Osteocyte (in vitro differentiated cells): ENCODE results near the gene CIB4. TPM values are rescaled to one million over a fixed set of nuclear protein-coding genes. Genes with fewer than 3 reads are reported as not detected.

Experiments
- DNase-seq: peaks from one replicate; pipeline ENCODE4 v3.0.0; 2021; ENCODE audit warnings: mixed read lengths; ENCODE audit not compliant: unreplicated experiment; ENCODE audit errors: extremely low spot score
- H3K27ac Mint-ChIP-seq: one replicate; pipeline ENCODE4 v1.8.0; 2021; ENCODE audit warnings: mild to moderate bottlenecking, mixed read lengths; ENCODE audit not compliant: unreplicated experiment
- H3K27me3 Mint-ChIP-seq: one replicate; pipeline ENCODE4 v1.8.0; 2021; ENCODE audit warnings: mixed read lengths; ENCODE audit not compliant: unreplicated experiment
- H3K36me3 Mint-ChIP-seq: one replicate; pipeline ENCODE4 v1.8.0; 2021; ENCODE audit warnings: mixed read lengths; ENCODE audit not compliant: unreplicated experiment
- H3K4me1 Mint-ChIP-seq: one replicate; pipeline ENCODE4 v1.8.0; 2021; ENCODE audit warnings: mixed read lengths; ENCODE audit not compliant: unreplicated experiment
- H3K4me3 Mint-ChIP-seq: one replicate; pipeline ENCODE4 v1.8.0; 2021; ENCODE audit warnings: mild to moderate bottlenecking, moderate library complexity, mixed read lengths; ENCODE audit not compliant: unreplicated experiment
- H3K9me3 Mint-ChIP-seq: one replicate; pipeline ENCODE4 v1.8.0; 2021; ENCODE audit warnings: mixed read lengths; ENCODE audit not compliant: unreplicated experiment
- CTCF ChIP-seq: fragments of 200-600 bp; sonication (generic); IDR thresholded peaks from 2 replicates; pipeline ENCODE4 v1.5.0; 2021; ENCODE audit warnings: antibody characterized with exemption, mild to moderate bottlenecking, moderate library complexity
- total RNA-seq: library from RNA; stranded (reverse); gene quantifications from 2 replicates; pipeline ENCODE4 v1.2.1, GENCODE V29; 2021

Gene CIB4
- total RNA-seq, 1 donor from 2014 or later = not detected

DNA sequence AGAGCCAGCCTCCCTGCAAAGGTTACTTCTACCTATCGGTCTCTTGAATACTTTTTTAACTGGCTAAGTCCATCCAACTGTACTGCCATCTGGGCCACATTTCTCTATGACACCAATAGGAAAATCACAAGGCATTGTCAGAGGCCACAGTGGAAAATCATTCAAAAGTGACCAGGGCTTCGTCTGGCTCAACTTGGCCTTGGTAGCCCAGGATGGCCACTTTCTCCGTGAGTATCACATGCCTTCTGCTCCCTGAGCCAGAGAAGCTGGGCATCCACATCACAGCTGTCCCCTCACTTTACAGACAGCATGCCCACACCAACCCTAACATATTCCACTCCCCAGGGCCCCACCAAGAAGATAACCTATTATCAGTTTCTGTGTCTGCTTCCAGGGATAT is 5.8 kb downstream of the CIB4 start:
- no peak overlapping the region for H3K4me3 Mint-ChIP-seq
- H3K27ac Mint-ChIP-seq = no peak overlapping the region

DNA sequence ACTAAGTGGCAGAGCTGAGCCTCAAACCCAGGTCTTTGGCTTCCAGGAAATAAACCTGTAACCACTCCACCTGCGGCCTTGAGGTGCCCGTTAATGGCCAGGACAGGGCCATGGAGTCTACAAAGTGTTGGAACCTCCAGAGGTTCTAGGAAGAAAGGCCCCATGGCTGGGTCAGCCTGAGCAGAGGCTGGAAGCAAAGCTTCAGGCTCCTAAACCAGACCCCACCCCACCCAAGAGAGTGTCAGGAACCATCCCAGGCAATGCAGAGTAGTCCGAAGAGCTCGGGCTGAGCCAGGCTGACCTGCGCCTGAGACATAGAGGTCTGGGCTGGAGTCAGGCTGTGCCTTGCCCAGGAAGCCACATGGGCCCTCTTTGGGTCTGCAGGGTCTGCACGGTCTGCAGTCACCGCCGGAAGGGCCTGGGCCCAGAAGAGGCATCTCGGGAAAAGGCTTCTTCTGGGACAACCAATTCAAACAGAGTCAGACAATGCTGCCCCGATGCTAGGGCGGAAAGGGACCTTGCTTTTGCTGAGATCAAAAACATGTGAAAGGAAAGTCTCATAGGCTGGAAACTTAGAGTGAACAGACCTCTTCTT is 6.4 kb downstream of the CIB4 start:
- Mint-ChIP-seq H3K36me3 (no peaks in the 10 kb centered on the region), H3K9me3 (no peaks in the 10 kb centered on the region), H3K4me1 (peaks cover 6% of the 10 kb centered on the region), H3K27me3 (peaks cover 18% of the 10 kb centered on the region), H3K27ac (no peak overlapping the region), H3K4me3 (no peak overlapping the region)
- no peak for TF ChIP-seq CTCF
- no peak for DNase-seq

More for the DNA sequence above, 5.8 kb downstream of the CIB4 start:
- no peak for DNase-seq
- Mint-ChIP-seq H3K4me1 (peaks cover 9% of the 10 kb centered on the region), H3K27me3 (peaks cover 18% of the 10 kb centered on the region), H3K9me3 (no peaks in the 10 kb centered on the region), H3K36me3 (no peaks in the 10 kb centered on the region)
- TF ChIP-seq CTCF = no peak

DNA sequence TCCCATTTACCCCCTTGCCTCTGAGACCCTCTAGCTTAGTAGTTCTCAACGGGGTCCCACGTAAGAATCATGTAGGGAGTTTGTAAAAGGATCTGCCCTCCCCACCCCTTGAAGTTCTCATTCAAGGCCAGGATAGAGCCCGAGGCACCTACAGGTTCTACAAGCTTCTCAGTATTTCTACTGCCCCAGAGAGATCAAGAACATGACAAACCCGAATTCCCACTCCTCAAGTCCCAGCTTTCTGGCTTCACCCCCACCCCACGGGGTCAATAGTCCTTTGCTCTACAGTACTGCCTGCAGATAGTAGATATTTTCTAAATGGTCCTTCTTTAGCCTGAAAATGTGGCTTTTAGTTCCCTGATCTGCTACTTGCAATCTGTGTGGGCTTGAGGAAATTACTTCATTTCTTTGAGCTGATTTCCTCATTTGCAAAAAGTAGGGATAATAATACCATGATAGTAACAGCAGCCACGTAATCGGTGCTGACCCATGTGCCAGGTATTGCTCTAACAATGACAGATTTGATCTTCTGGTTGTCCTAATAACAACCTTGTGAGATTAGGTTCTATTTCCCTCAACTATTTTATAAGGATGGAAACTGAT is 7.1 kb downstream of the CIB4 start:
- no peak for TF ChIP-seq CTCF
- peaks cover 6% of the 10 kb centered on the region for H3K4me1 Mint-ChIP-seq
- H3K27me3 Mint-ChIP-seq = peaks cover 18% of the 10 kb centered on the region
- no peaks in the 10 kb centered on the region for H3K36me3 Mint-ChIP-seq
- H3K4me3 Mint-ChIP-seq = no peak overlapping the region
- no peak for DNase-seq
- no peaks in the 10 kb centered on the region for H3K9me3 Mint-ChIP-seq
- H3K27ac Mint-ChIP-seq = no peak overlapping the region

GRCh38 chr2:26633351-26633945 is 7.7 kb downstream of the CIB4 start:
- no peak for TF ChIP-seq CTCF
- H3K9me3 Mint-ChIP-seq = no peaks in the 10 kb centered on the region
- peaks cover 14% of the 10 kb centered on the region for H3K27me3 Mint-ChIP-seq
- no peaks in the 10 kb centered on the region for H3K36me3 Mint-ChIP-seq
- H3K4me1 Mint-ChIP-seq = peaks cover 6% of the 10 kb centered on the region
- no peak for DNase-seq
- H3K4me3 Mint-ChIP-seq = no peak overlapping the region
- H3K27ac Mint-ChIP-seq = no peak overlapping the region

DNA sequence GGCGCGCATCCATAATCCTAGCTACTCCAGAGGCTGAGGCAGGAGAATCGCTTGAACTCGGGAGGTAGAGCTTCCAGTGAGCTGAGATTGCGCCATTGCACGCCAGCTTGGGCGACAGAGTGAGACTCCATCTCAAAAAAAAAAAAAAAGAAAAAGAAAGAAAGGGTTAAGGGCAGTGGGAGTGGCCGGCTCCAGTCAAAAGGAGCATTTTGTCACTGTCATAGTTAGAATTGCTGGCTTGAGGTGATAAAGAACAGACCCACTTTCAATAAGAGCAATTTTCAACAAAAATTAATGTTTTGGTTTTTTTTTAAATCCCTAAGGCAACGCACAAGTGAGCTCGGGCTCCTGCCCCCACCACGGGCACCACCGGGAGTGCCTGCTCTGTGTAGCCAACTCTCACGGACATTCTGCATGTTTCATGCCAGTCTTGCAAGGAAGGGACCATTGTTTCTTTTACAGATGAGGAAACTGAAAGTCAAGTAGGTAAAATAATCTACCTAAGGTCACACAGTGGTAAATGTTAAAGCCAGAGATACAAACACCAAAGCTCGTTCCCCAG is 8.5 kb downstream of the CIB4 start:
- H3K27ac Mint-ChIP-seq = no peak overlapping the region
- peaks cover 6% of the 10 kb centered on the region for H3K4me1 Mint-ChIP-seq
- no peaks in the 10 kb centered on the region for H3K9me3 Mint-ChIP-seq
- TF ChIP-seq CTCF = no peak
- peaks cover 15% of the 10 kb centered on the region for H3K27me3 Mint-ChIP-seq
- no peak for DNase-seq
- no peak overlapping the region for H3K4me3 Mint-ChIP-seq
- no peaks in the 10 kb centered on the region for H3K36me3 Mint-ChIP-seq
